Liver (tissue), 9 donors: ENCODE measurements around the gene NUDT8. TPM values are rescaled to one million over a fixed set of nuclear protein-coding genes. Genes with fewer than 3 reads are reported as not detected.

Source experiments
- DNase-seq: peaks from one replicate; pipeline ENCODE4 v3.0.0-alpha.2; 2017; ENCODE audit warnings: low spot score
- H3K27ac ChIP-seq, 2 donors: one replicate each; pipeline ENCODE4 v1.7.0; 2013; ENCODE audit warnings: inconsistent platforms in 2 of 2, low read length in 2 of 2, control low read depth in 1 of 2, low read depth in 1 of 2, mild to moderate bottlenecking in 1 of 2
- H3K27me3 ChIP-seq, 4 donors: one replicate each; pipeline versions ENCODE4 v1.6.1 to v1.7.0; 2013; ENCODE audit warnings: low read length in 3 of 4, inconsistent platforms in 1 of 4, mild to moderate bottlenecking in 1 of 4, moderate library complexity in 1 of 4; ENCODE audit not compliant: control insufficient read depth in 4 of 4, insufficient read depth in 4 of 4
- H3K36me3 ChIP-seq, 4 donors: one replicate each; pipeline versions ENCODE4 v1.6.1 to v1.7.0; 2013; ENCODE audit warnings: low read length in 3 of 4, mild to moderate bottlenecking in 3 of 4, low read depth in 1 of 4, moderate library complexity in 1 of 4; ENCODE audit not compliant: control insufficient read depth in 4 of 4, insufficient read depth in 3 of 4
- H3K4me1 ChIP-seq, 4 donors: one replicate each; pipeline versions ENCODE4 v1.6.1 to v1.7.0; 2013; ENCODE audit warnings: low read length in 3 of 4, mild to moderate bottlenecking in 3 of 4, moderate library complexity in 1 of 4; ENCODE audit not compliant: control insufficient read depth in 4 of 4, insufficient read depth in 4 of 4
- H3K4me3 ChIP-seq, 3 donors: one replicate each; pipeline versions ENCODE4 v1.6.1 to v1.7.0; 2013; ENCODE audit warnings: low read length in 3 of 3, control low read depth in 1 of 3, low read depth in 1 of 3, mild to moderate bottlenecking in 1 of 3
- H3K9ac ChIP-seq, 2 donors: one replicate each; pipeline ENCODE4 v1.7.0; 2013; ENCODE audit warnings: low read length in 2 of 2, mild to moderate bottlenecking in 2 of 2, moderate library complexity in 2 of 2, control low read depth in 1 of 2, low read depth in 1 of 2
- H3K9me3 ChIP-seq, 4 donors: one replicate each; pipeline versions ENCODE4 v1.6.1 to v1.7.0; 2013; ENCODE audit warnings: low read length in 3 of 4; ENCODE audit not compliant: control insufficient read depth in 4 of 4
- ATF3 ChIP-seq: IDR thresholded peaks from 2 replicates; pipeline ENCODE4 v1.6.1; 2016; ENCODE audit warnings: antibody characterized with exemption
- CTCF ChIP-seq: fragments of 150-350 bp; IDR thresholded peaks from 2 replicates; pipeline ENCODE4 v1.5.1; 2017; ENCODE audit warnings: improper control_type of control experiment, low read depth, low read length; ENCODE audit not compliant: missing input control
- EGR1 ChIP-seq, 2 donors: IDR thresholded peaks; 2 replicates each; pipeline ENCODE4 v1.6.1; 2016 to 2018; ENCODE audit warnings: antibody characterized with exemption in 2 of 2, low read depth in 2 of 2
- FOXA1 ChIP-seq: IDR thresholded peaks from 2 replicates; pipeline ENCODE4 v1.6.1; 2016; ENCODE audit warnings: antibody characterized with exemption
- FOXA2 ChIP-seq: IDR thresholded peaks from 2 replicates; pipeline ENCODE4 v1.6.1; 2016; ENCODE audit warnings: antibody characterized with exemption
- GABPA ChIP-seq, 2 donors: IDR thresholded peaks in 1 of 2; conservative IDR thresholded peaks in 1 of 2; 2 replicates each; pipeline ENCODE4 v1.6.1; 2016; ENCODE audit warnings: antibody characterized with exemption in 2 of 2, mild to moderate bottlenecking in 1 of 2, moderate library complexity in 1 of 2
- HNF4A ChIP-seq, 2 donors: conservative IDR thresholded peaks; 2 replicates each; pipeline ENCODE4 v1.6.1; 2016; ENCODE audit warnings: antibody characterized with exemption in 2 of 2, mild to moderate bottlenecking in 2 of 2
- HNF4G ChIP-seq: IDR thresholded peaks from 2 replicates; pipeline ENCODE4 v1.6.1; 2016; ENCODE audit warnings: antibody characterized with exemption
- JUND ChIP-seq, 2 donors: IDR thresholded peaks; 2 replicates each; pipeline ENCODE4 v1.6.1; 2016; ENCODE audit warnings: antibody characterized with exemption in 2 of 2
- NR2F2 ChIP-seq: IDR thresholded peaks from 2 replicates; pipeline ENCODE4 v1.6.1; 2016; ENCODE audit warnings: antibody characterized with exemption
- RAD21 ChIP-seq, 2 donors: IDR thresholded peaks; 2 replicates each; pipeline ENCODE4 v1.6.1; 2016; ENCODE audit warnings: antibody characterized with exemption in 2 of 2, mild to moderate bottlenecking in 2 of 2
- REST ChIP-seq: IDR thresholded peaks from 2 replicates; pipeline ENCODE4 v1.6.1; 2016; ENCODE audit warnings: antibody characterized with exemption, mild to moderate bottlenecking
- RXRA ChIP-seq, 2 donors: IDR thresholded peaks; 2 replicates each; pipeline ENCODE4 v1.6.1; 2017 to 2018; ENCODE audit warnings: antibody characterized with exemption in 2 of 2, mild to moderate bottlenecking in 1 of 2
- SP1 ChIP-seq: IDR thresholded peaks from 2 replicates; pipeline ENCODE4 v1.6.1; 2018; ENCODE audit warnings: antibody characterized with exemption, mild to moderate bottlenecking
- TAF1 ChIP-seq: conservative IDR thresholded peaks from 2 replicates; pipeline ENCODE4 v1.6.1; 2016; ENCODE audit warnings: antibody characterized with exemption, mild to moderate bottlenecking
- YY1 ChIP-seq: IDR thresholded peaks from 2 replicates; pipeline ENCODE4 v1.6.1; 2016; ENCODE audit warnings: antibody characterized with exemption, mild to moderate bottlenecking
- ZBTB33 ChIP-seq: IDR thresholded peaks from 2 replicates; pipeline ENCODE4 v1.6.1; 2016; ENCODE audit warnings: antibody characterized with exemption
- WGBS: extraction: QIAGEN DNeasy Blood & Tissue Kit; methylation state at CpG from one replicate; pipeline ENCODE4 v1.1.7; 2013; 5-methylcytosine and 5-hydroxymethylcytosine counted together
- polyA plus RNA-seq, 2 donors: library from polyadenylated mRNA; stranded (reverse) in 1 of 2; unstranded in 1 of 2; fragments of 200-250 nt in 1 of 2; fragments of >200 nt in 1 of 2; fragmentation: Nextera tagmentation in 1 of 2; extraction: Ambion mirVana in 1 of 2; gene quantifications; one replicate each; pipeline versions ENCODE4 v1.2.1 to v1.2.3, GENCODE V29; 2013 to 2015
- total RNA-seq, 2 donors: library from RNA; depleted of rRNA; stranded (reverse); fragments of >200 nt; gene quantifications; one replicate each; pipeline ENCODE4 v1.2.3, GENCODE V29; 2014
- donor health status: healthy.
- donor health status: healthy.
- donor health status: healthy.
- donor health status: healthy.
- donor health status: healthy.

NUDT8 gene
- total and polyA plus RNA-seq, 4 donors: 19.5 to 66.9 (median 24.4) TPM

- Histone ChIP-seq H3K27me3 (no peaks in the 10 kb centered on the region), H3K4me1 (peaks cover 1 to 21% (median 14%) of the 10 kb centered on the region in 4 donors), H3K27ac (no peak overlapping the region), H3K36me3 (no peaks in the 10 kb centered on the region), H3K9ac (no peak overlapping the region), H3K4me3 (no peak overlapping the region), H3K9me3 (no peaks in the 10 kb centered on the region)
- 88% methylated on average over 6 of the region's 6 CpGs for WGBS
- TF ChIP-seq HNF4A (conservative IDR thresholded peaks at IDR 0.05): no peak
- no peak for TF ChIP-seq GABPA (IDR thresholded peaks at IDR 0.05 in 1 of 2, conservative IDR thresholded peaks at IDR 0.05 in 1 of 2)
- TF ChIP-seq HNF4G: no peak
- TF ChIP-seq REST: no peak
- no peak for TF ChIP-seq ZBTB33
- no peak for TF ChIP-seq ATF3
- no peak for TF ChIP-seq RAD21 (IDR thresholded peaks at IDR 0.05)
- no peak for TF ChIP-seq YY1
- no peak for TF ChIP-seq FOXA2
- no peak for TF ChIP-seq CTCF
- TF ChIP-seq TAF1: no peak
- no peak for TF ChIP-seq NR2F2
- TF ChIP-seq SP1: no peak
- no peak for TF ChIP-seq FOXA1
- DNase-seq: no peak
These were observed 7.2 kb upstream of the NUDT8 start for GRCh38 chr11:67636962-67637361.

- 85% methylated on average over 4 of the region's 4 CpGs for WGBS
- peaks cover 7 to 34% (median 29%) of the 10 kb centered on the region in 4 donors for H3K4me1 ChIP-seq
- DNase-seq: no peak
- no peaks in the 10 kb centered on the region for H3K27me3 ChIP-seq
- no peaks in the 10 kb centered on the region for H3K36me3 ChIP-seq
- no peak overlapping the region for H3K9ac ChIP-seq
- H3K27ac ChIP-seq: no peak overlapping the region
- no peaks in the 10 kb centered on the region for H3K9me3 ChIP-seq
- TF ChIP-seq YY1: no peak
- TF ChIP-seq ATF3: no peak
- TF ChIP-seq CTCF: no peak
- TF ChIP-seq RAD21 (IDR thresholded peaks at IDR 0.05): no peak
- TF ChIP-seq EGR1 (IDR thresholded peaks at IDR 0.05; ENCODE audit: low read depth in 2 of 2): no peak
- TF ChIP-seq RXRA (IDR thresholded peaks at IDR 0.05): no peak
- TF ChIP-seq ZBTB33: no peak
- TF ChIP-seq JUND (IDR thresholded peaks at IDR 0.05): no peak
- no peak overlapping the region for H3K4me3 ChIP-seq
These were observed 5.4 kb upstream of the NUDT8 start for GRCh38 chr11:67635231-67635521.
